Cardiac muscle cell (in vitro differentiated cells and primary cell): ENCODE measurements around the gene NPBWR2. TPM values are rescaled to one million over a fixed set of nuclear protein-coding genes. Genes with fewer than 3 reads are reported as not detected.
"Not testable (repeated sequence)": the region's sequence is repeated elsewhere in the genome, so short reads cannot be mapped to it uniquely, and the experiment has no call there.

ENCODE experiments used
- DNase-seq, 2 donors: peaks; one replicate each; pipeline versions ENCODE4 v3.0.0 to v3.0.0-alpha.2; 2010 to 2017; ENCODE audit warnings: low read depth in 1 of 2, low spot score in 1 of 2
- H3K27ac ChIP-seq: fragments of 200-600 bp; sonication (generic); 2 replicates; pipeline ENCODE4 v1.5.1; 2016
- H3K27me3 ChIP-seq: fragments of 200-600 bp; sonication (generic); 2 replicates; pipeline ENCODE4 v1.6.0; 2016; ENCODE audit warnings: control low read depth
- H3K36me3 ChIP-seq: fragments of 200-600 bp; sonication (generic); 2 replicates; pipeline ENCODE4 v1.5.1; 2016; ENCODE audit warnings: control low read depth
- H3K4me1 ChIP-seq: fragments of 200-600 bp; sonication (generic); 2 replicates; pipeline ENCODE4 v1.8.1; 2017; ENCODE audit warnings: low read depth, mild to moderate bottlenecking, mixed run types
- H3K4me3 ChIP-seq: fragments of 200-600 bp; sonication (generic); 2 replicates; pipeline ENCODE4 v1.5.1; 2016; ENCODE audit warnings: mild to moderate bottlenecking
- H3K9me3 ChIP-seq: fragments of 200-600 bp; sonication (generic); 2 replicates; pipeline ENCODE4 v1.5.1; 2017; ENCODE audit warnings: low read depth, mild to moderate bottlenecking, control low read depth
- polyA plus RNA-seq: library from polyadenylated mRNA; unstranded; fragments of >200 nt; fragmentation: Nextera tagmentation; extraction: Ambion mirVana; gene quantifications from 2 replicates; pipeline ENCODE4 v1.2.1, GENCODE V29; 2016
- total RNA-seq: library from RNA; depleted of rRNA; stranded (reverse); fragments of >200 nt; gene quantifications from 2 replicates; pipeline ENCODE4 v1.2.3, GENCODE V29; 2016
- TF ChIP-seq, protein P1 (sequence below): IDR thresholded peaks from 2 replicates; pipeline ENCODE4 v1.5.1; 2012; ENCODE audit warnings: low read depth, mild to moderate bottlenecking, low read length

Gene NPBWR2
- total and polyA plus RNA-seq, 2 experiments from 2014 or later: not detected

DNA sequence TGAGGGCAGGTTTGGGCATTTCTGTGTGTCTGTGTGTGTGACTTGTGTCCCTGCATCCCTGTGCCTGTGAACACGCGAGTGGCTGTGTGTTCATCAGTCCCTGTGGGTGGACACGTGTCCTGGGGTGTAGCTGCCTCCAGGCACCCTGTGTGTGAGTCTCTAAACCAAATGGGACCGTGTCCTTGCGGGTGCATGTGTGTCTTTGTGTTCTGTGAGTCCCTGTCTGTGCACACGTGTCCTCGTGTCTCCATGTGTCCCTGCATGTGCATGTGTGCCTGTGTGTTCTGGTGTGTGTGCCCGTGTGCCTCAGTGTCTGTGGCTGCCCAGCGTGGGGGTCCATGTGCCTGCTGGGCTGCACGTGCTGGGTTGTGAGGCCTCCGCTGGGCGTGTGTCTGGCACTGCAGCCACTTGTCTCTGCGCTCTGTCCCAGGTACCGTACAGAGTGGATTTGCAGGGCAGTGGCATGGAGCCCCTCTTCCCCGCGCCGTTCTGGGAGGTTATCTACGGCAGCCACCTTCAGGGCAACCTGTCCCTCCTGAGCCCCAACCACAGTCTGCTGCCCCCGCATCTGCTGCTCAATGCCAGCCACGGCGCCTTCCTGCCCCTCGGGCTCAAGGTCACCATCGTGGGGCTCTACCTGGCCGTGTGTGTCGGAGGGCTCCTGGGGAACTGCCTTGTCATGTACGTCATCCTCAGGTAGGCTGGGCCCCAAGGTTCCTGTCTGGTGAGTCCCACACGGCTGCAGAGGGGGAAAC lies 14.9 kb downstream of the NPBWR2 start:
- Histone ChIP-seq H3K4me1 (peaks cover 4% of the 10 kb centered on the region), H3K36me3 (no peaks in the 10 kb centered on the region), H3K4me3 (no peak overlapping the region), H3K27ac (no peak overlapping the region), H3K27me3 (peaks cover 23% of the 10 kb centered on the region), H3K9me3 (no peaks in the 10 kb centered on the region)
- TF ChIP-seq, protein P1, sequence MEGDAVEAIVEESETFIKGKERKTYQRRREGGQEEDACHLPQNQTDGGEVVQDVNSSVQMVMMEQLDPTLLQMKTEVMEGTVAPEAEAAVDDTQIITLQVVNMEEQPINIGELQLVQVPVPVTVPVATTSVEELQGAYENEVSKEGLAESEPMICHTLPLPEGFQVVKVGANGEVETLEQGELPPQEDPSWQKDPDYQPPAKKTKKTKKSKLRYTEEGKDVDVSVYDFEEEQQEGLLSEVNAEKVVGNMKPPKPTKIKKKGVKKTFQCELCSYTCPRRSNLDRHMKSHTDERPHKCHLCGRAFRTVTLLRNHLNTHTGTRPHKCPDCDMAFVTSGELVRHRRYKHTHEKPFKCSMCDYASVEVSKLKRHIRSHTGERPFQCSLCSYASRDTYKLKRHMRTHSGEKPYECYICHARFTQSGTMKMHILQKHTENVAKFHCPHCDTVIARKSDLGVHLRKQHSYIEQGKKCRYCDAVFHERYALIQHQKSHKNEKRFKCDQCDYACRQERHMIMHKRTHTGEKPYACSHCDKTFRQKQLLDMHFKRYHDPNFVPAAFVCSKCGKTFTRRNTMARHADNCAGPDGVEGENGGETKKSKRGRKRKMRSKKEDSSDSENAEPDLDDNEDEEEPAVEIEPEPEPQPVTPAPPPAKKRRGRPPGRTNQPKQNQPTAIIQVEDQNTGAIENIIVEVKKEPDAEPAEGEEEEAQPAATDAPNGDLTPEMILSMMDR: no peak
- DNase-seq: no peak

DNA sequence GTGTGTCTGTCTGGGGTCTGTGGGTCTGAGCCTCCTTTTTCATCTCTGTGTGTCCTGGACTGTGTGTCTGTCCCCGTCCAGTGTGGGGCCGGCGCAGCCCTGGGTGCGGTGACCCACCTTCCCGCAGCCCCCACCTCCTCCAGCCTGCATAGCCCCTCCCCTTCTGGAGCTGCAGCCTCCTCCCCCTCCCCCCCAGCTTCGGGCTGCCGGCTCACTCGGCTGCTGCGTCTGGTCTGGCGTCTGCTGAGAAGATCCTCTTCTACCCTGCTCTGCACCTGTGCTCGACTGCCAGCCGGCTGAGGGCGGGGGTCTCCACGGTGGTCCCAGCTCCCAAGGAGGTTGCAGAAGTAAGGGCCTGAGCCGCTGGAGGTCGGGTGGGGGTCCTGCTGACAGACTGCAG lies 15.6 kb downstream of the NPBWR2 start:
- no peaks in the 10 kb centered on the region for H3K9me3 ChIP-seq
- H3K4me1 ChIP-seq: peaks cover 4% of the 10 kb centered on the region
- H3K27me3 ChIP-seq: peaks cover 23% of the 10 kb centered on the region
- TF ChIP-seq, protein P1: no peak
- no peaks in the 10 kb centered on the region for H3K36me3 ChIP-seq
- H3K27ac ChIP-seq: no peak overlapping the region
- no peak for DNase-seq
- H3K4me3 ChIP-seq: no peak overlapping the region

DNA sequence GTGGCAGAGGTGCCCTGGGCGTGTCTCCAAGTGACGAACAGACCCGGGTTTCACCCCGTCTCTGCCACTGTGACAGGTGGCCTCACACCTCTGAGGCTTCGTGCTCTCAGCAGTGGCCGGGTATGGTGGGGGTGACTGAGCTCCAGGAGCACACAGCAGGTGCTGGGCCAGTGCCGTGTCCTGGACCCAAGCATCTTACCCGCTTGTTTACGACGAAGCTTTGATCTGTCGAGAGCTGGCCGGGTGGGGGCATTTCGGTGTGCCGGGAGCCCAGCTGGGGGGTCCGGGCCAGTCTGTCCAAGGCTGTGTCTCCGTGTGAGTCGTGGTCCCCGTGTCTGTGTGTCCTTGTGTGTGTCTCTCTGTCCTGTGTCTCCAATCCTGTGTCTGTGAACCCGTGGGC lies 16.0 kb downstream of the NPBWR2 start:
- Histone ChIP-seq H3K27ac (no peak overlapping the region), H3K36me3 (no peaks in the 10 kb centered on the region), H3K4me3 (no peak overlapping the region), H3K9me3 (no peaks in the 10 kb centered on the region), H3K4me1 (peaks cover 4% of the 10 kb centered on the region), H3K27me3 (peaks cover 28% of the 10 kb centered on the region)
- DNase-seq: no peak
- TF ChIP-seq, protein P1: no peak

DNA sequence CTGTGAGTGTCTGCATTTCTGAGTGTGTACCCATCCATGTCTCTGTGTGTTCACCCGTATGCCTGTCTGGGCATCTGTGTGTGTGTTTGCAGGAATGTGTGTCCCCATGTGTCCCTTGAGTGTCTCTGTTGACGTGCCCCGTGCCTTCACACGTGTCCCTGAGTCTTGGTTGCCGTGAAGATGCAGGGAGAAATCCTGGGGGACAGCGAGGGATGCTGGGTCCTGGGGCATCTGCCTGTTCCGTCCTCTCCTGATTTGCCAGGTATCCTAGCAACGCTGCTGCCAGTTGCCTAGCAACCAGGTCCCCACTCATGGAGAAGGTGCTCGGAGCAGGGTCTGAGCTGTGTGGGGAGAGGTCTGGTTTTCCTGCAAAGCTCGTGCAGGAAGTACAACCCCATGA lies 17.2 kb downstream of the NPBWR2 start:
- Histone ChIP-seq H3K4me1 (peaks cover 4% of the 10 kb centered on the region), H3K4me3 (no peak overlapping the region), H3K9me3 (no peaks in the 10 kb centered on the region), H3K27me3 (peaks cover 39% of the 10 kb centered on the region), H3K36me3 (no peaks in the 10 kb centered on the region), H3K27ac (no peak overlapping the region)
- DNase-seq: no peak
- TF ChIP-seq, protein P1: no peak

DNA sequence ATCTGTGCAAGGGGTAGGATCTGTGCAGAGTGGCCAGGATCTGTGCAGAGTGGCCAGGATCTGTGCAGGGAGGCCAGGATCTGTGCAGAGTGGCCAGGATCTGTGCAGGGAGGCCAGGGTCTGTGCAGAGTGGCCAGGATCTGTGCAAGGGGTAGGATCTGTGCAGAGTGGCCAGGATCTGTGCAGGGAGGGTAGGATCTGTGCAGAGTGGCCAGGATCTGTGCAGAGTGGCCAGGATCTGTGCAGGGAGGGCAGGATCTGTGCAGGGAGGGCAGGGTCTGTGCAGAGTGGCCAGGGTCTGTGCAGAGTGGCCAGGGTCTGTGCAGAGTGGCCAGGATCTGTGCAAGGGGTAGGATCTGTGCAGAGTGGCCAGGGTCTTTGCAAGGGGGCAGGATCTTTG lies 18.8 kb downstream of the NPBWR2 start:
- not testable (repeated sequence) for H3K4me1 ChIP-seq, H3K27ac ChIP-seq, H3K36me3 ChIP-seq, DNase-seq, H3K4me3 ChIP-seq, H3K9me3 ChIP-seq
- peaks cover 55% of the 10 kb centered on the region for H3K27me3 ChIP-seq

DNA sequence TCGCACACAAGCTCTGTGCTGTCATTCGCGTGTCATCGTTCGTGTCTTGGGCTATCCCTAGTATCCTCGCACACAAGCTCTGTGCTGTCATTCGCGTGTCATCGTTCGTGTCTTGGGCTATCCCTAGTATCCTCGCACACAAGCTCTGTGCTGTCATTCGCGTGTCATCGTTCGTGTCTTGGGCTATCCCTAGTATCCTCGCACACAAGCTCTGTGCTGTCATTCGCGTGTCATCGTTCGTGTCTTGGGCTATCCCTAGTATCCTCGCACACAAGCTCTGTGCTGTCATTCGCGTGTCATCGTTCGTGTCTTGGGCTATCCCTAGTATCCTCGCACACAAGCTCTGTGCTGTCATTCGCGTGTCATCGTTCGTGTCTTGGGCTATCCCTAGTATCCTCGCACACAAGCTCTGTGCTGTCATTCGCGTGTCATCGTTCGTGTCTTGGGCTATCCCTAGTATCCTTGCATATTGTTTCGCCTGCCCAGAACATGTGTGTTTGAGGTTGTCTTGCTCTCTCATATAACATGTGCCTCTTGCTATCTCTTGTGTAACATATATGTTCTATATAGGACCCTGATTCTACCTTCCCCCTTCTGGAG lies 20.0 kb downstream of the NPBWR2 start:
- H3K9me3 ChIP-seq, H3K36me3 ChIP-seq, H3K4me3 ChIP-seq, H3K4me1 ChIP-seq, H3K27ac ChIP-seq, DNase-seq: not testable (repeated sequence)
- H3K27me3 ChIP-seq: peaks cover 55% of the 10 kb centered on the region
